HG02763 (cell line): ENCODE data around the gene SMPDL3A.
"Not testable (repeated sequence)": the region's sequence is repeated elsewhere in the genome, so short reads cannot be mapped to it uniquely, and the experiment has no call there.

Source experiments
- ATAC-seq: cut with Tn5 transposase; IDR thresholded peaks from one replicate; pipeline ENCODE4 v1.9.1; 2021; ENCODE audit warnings: mild to moderate bottlenecking, moderate library complexity; ENCODE audit not compliant: unreplicated experiment

SMPDL3A gene

GRCh38 chr6:122789182-122790027, at the start of gene SMPDL3A:
Gene SMPDL3A (plus strand): TSS chr6:122789258. CDS start chr6:122789347, 89 bp downstream.
- peak; percentile 55 for ATAC-seq

- ATAC-seq, result no peak
These were observed 49.0 kb upstream of the SMPDL3A start for GRCh38 chr6:122740091-122740490.

- no peak for ATAC-seq
These were observed 48.1 kb upstream of the SMPDL3A start for GRCh38 chr6:122740936-122741335.

GRCh38 chr6:122744247-122744646, 44.8 kb upstream of the SMPDL3A start:
- ATAC-seq, result not testable (repeated sequence)

GRCh38 chr6:122744856-122745255, 44.2 kb upstream of the SMPDL3A start:
- not testable (repeated sequence) for ATAC-seq

- ATAC-seq, result no peak
These were observed 42.4 kb upstream of the SMPDL3A start for GRCh38 chr6:122746688-122747087.

GRCh38 chr6:122747573-122747972, 41.5 kb upstream of the SMPDL3A start:
- ATAC-seq, result no peak

- not testable (repeated sequence) for ATAC-seq
These were observed 40.1 kb upstream of the SMPDL3A start for GRCh38 chr6:122748945-122749344.

GRCh38 chr6:122749451-122750050, 39.5 kb upstream of the SMPDL3A start:
- ATAC-seq, result no peak

GRCh38 chr6:122751326-122751725, 37.7 kb upstream of the SMPDL3A start:
- peak; percentile 91 for ATAC-seq

- no peak for ATAC-seq
These were observed 36.6 kb upstream of the SMPDL3A start for GRCh38 chr6:122752459-122752858.

- no peak for ATAC-seq
These were observed 35.9 kb upstream of the SMPDL3A start for GRCh38 chr6:122753000-122753687.

- no peak for ATAC-seq
These were observed 35.4 kb upstream of the SMPDL3A start for GRCh38 chr6:122753688-122754056.

GRCh38 chr6:122754191-122754731, 34.8 kb upstream of the SMPDL3A start:
- ATAC-seq, result no peak

- no peak for ATAC-seq
These were observed 33.2 kb upstream of the SMPDL3A start for GRCh38 chr6:122755901-122756300.

GRCh38 chr6:122758927-122759334, 30.1 kb upstream of the SMPDL3A start:
- peak; percentile 100 for ATAC-seq

GRCh38 chr6:122760330-122760729, 28.7 kb upstream of the SMPDL3A start:
- ATAC-seq, result no peak

- ATAC-seq, result no peak
These were observed 22.8 kb upstream of the SMPDL3A start for GRCh38 chr6:122766256-122766655.

GRCh38 chr6:122770835-122771601, 18.0 kb upstream of the SMPDL3A start:
- ATAC-seq, result no peak

GRCh38 chr6:122772724-122773415, 16.2 kb upstream of the SMPDL3A start:
- ATAC-seq, result no peak
